Measurements from ENCODE around the gene GHRH. TPM values are rescaled to one million over a fixed set of nuclear protein-coding genes. Genes with fewer than 3 reads are reported as not detected.

Gene GHRH
- polyA plus RNA-seq, 2 donors, result not detected

DNA sequence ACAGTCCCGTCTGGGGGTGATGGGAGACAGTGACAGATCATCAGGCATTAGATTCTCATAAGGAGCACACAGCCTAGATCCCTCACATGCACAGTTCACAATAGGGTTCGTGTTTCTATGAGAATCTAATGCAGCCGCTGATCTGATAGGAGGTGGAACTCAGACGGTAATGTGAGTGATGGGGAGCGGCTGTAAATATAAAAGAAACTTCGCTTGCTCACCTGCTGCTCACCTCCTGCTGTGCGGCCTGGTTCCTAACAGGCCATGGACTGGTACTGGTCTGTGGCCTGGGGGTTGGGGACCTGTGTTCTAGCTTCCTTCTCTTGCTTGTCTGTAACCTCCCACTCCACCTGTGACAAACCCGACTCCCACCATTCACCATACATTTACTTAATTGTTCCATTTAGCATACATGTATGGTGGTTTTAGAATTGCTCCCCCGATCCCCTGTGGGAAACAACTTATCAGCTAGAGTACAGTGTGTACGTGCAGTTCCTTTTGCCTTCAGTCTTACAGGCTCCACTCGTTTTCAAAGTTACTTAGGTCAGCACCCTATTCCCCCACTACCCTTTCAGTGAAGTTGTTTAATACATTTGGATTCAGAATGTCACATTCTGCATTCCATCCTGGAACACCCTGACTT is 31.8 kb upstream of the GHRH start:
- 92% methylated on average over 11 of the region's 11 CpGs for WGBS, 2 donors
- Histone ChIP-seq H3K27me3 (ENCODE audit: control insufficient read depth in 1 of 2, insufficient read depth in 2 of 2, low read length in 2 of 2) (no peaks in the 10 kb centered on the region), H3K4me1 (ENCODE audit: control insufficient read depth in 2 of 2, insufficient read depth in 2 of 2, low read length in 1 of 2) (peaks cover 0 to 10% of the 10 kb centered on the region in 2 donors), H3K4me3 (ENCODE audit: low read depth in 1 of 2, low read length in 2 of 2) (no peak overlapping the region), H3K27ac (ENCODE audit: low read depth in 2 of 2, low read length in 1 of 2) (peak overlapping the region in 1 of 2 donors; percentile 79), H3K9me3 (ENCODE audit: control insufficient read depth in 2 of 2, insufficient read depth in 1 of 2, low read depth in 1 of 2, low read length in 1 of 2) (no peaks in the 10 kb centered on the region), H3K36me3 (ENCODE audit: control insufficient read depth in 2 of 2, insufficient read depth in 2 of 2, low read length in 1 of 2) (no peaks in the 10 kb centered on the region)

DNA sequence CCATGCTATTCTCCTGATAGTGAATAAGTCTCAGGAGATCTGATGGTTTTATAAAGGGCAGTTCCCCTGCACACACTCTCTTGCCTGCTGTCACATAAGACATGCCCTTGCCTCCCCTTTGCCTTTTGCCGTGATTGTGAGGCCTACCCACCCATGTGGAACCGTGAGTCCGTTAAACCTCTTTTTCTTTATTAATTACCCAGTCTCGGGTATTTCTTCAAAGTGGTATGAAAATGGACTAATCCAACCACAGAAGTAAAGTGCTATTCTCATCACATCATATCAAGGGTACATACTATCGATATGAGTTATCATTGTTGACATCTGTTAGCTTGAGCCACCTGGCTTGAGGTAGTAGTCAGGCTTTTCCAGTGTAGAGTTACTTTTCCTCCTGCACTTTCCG is 30.1 kb upstream of the GHRH start:
- H3K27ac ChIP-seq (ENCODE audit: low read depth in 2 of 2, low read length in 1 of 2), result no peak overlapping the region
- H3K4me1 ChIP-seq (ENCODE audit: control insufficient read depth in 2 of 2, insufficient read depth in 2 of 2, low read length in 1 of 2), result peaks cover 0 to 5% of the 10 kb centered on the region in 2 donors
- H3K27me3 ChIP-seq (ENCODE audit: control insufficient read depth in 1 of 2, insufficient read depth in 2 of 2, low read length in 2 of 2), result no peaks in the 10 kb centered on the region
- no peaks in the 10 kb centered on the region for H3K36me3 ChIP-seq (ENCODE audit: control insufficient read depth in 2 of 2, insufficient read depth in 2 of 2, low read length in 1 of 2)
- 87 to 89% methylated on average over 6 of the region's 6 CpGs for WGBS, 2 donors
- H3K4me3 ChIP-seq (ENCODE audit: low read depth in 1 of 2, low read length in 2 of 2), result no peak overlapping the region
- no peaks in the 10 kb centered on the region for H3K9me3 ChIP-seq (ENCODE audit: control insufficient read depth in 2 of 2, insufficient read depth in 1 of 2, low read depth in 1 of 2, low read length in 1 of 2)

DNA sequence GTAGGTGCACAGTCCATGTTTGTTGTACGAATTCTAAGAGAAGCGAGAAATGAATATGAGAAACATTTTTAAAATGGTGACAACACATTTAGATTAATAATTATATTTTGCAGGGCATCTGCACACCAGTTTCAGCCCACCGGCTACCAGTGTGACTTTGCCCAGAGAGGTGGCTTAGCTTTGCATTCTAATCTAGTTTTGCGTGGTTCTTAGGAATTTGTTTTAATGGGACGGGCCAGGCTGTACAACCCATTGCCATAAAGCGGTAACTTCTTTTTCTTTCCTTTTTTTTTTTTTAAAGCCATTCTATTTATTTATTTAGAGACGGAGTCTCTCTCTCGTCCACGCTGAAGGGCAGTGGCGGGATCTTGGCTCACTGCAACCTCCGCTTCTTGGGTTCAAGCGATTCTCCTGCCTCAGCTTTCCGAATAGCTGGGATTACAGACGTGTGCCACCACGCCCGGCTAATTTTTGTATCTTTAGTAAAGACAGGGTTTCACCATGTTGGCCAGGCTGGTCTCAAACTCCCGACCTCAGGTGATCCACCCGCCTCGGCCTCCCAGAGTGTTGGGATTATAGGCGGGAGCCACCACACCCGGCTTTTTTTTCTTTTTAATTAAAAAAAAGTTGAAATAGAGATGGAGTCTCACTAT is 28.7 kb upstream of the GHRH start:
- 36 to 42% methylated on average over 21 of the region's 21 CpGs for WGBS, 2 donors
- no peaks in the 10 kb centered on the region for H3K27me3 ChIP-seq (ENCODE audit: control insufficient read depth in 1 of 2, insufficient read depth in 2 of 2, low read length in 2 of 2)
- H3K4me3 ChIP-seq (ENCODE audit: low read depth in 1 of 2, low read length in 2 of 2), result peak overlapping the region; percentile 86 to 97
- peak overlapping the region; percentile 91 to 96 for H3K27ac ChIP-seq (ENCODE audit: low read depth in 2 of 2, low read length in 1 of 2)
- H3K9me3 ChIP-seq (ENCODE audit: control insufficient read depth in 2 of 2, insufficient read depth in 1 of 2, low read depth in 1 of 2, low read length in 1 of 2), result no peaks in the 10 kb centered on the region
- H3K4me1 ChIP-seq (ENCODE audit: control insufficient read depth in 2 of 2, insufficient read depth in 2 of 2, low read length in 1 of 2), result peaks cover 0 to 5% of the 10 kb centered on the region in 2 donors
- no peaks in the 10 kb centered on the region for H3K36me3 ChIP-seq (ENCODE audit: control insufficient read depth in 2 of 2, insufficient read depth in 2 of 2, low read length in 1 of 2)

DNA sequence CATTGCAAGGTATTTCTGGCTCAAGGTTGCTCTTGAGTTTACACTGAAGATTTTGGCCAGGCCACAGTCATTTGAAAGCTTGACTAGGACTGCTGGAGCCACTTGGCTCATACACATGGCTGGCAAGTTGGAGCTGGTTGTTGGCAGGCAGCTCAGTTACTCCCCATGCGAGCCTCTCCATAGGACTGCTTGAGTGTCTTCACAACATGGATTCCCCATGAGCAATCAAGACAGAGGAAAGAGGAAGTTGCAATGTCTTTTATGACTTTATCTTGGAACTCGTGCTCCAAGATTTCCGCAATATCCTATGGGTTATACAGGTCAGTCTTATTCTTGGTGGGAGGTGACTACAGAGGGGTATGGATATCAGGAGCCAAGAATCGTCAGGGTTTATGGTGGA is 26.5 kb upstream of the GHRH start:
- Histone ChIP-seq H3K27ac (ENCODE audit: low read depth in 2 of 2, low read length in 1 of 2) (peak overlapping the region; percentile 91 to 96), H3K4me1 (ENCODE audit: control insufficient read depth in 2 of 2, insufficient read depth in 2 of 2, low read length in 1 of 2) (no peaks in the 10 kb centered on the region), H3K9me3 (ENCODE audit: control insufficient read depth in 2 of 2, insufficient read depth in 1 of 2, low read depth in 1 of 2, low read length in 1 of 2) (no peaks in the 10 kb centered on the region), H3K36me3 (ENCODE audit: control insufficient read depth in 2 of 2, insufficient read depth in 2 of 2, low read length in 1 of 2) (no peaks in the 10 kb centered on the region), H3K4me3 (ENCODE audit: low read depth in 1 of 2, low read length in 2 of 2) (no peak overlapping the region), H3K27me3 (ENCODE audit: control insufficient read depth in 1 of 2, insufficient read depth in 2 of 2, low read length in 2 of 2) (no peaks in the 10 kb centered on the region)
- WGBS, 2 donors, result 57 to 71% methylated on average over 4 of the region's 4 CpGs

DNA sequence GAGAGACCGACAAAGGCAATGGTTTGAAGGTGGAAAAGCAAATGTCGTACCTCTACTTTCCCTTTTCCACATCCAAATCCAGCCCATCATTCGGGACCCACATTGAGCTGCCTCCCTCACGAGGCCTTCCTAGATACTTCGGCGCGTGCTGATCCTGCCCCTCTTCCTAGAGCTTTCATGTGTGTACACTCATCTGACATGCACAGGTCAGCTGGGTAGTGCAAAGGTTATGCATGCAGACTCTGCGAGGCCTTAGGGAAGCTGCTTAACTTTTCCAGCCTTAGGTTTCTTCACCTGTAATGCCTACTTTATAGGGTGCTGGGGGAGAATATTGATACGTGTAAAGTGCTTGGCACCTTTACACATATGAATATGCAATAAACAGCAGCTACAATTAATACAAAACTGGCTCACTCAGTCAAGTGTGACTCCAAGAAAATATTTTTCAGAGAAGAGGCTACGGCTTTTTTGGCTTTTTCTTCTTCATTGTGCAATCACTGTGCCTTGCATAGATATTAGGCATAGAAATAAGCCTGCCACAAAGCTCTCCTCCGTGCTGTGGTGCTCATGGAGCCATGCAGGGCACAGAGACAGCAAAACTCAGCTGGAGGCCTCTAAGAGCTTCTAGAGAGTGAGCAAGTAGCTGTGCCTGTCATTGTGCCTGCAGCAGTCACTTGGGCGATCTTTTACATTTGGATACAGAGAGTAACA is 24.2 kb upstream of the GHRH start:
- Histone ChIP-seq H3K27ac (ENCODE audit: low read depth in 2 of 2, low read length in 1 of 2) (no peak overlapping the region), H3K9me3 (ENCODE audit: control insufficient read depth in 2 of 2, insufficient read depth in 1 of 2, low read depth in 1 of 2, low read length in 1 of 2) (no peaks in the 10 kb centered on the region), H3K27me3 (ENCODE audit: control insufficient read depth in 1 of 2, insufficient read depth in 2 of 2, low read length in 2 of 2) (no peaks in the 10 kb centered on the region), H3K4me3 (ENCODE audit: low read depth in 1 of 2, low read length in 2 of 2) (no peak overlapping the region), H3K4me1 (ENCODE audit: control insufficient read depth in 2 of 2, insufficient read depth in 2 of 2, low read length in 1 of 2) (no peaks in the 10 kb centered on the region), H3K36me3 (ENCODE audit: control insufficient read depth in 2 of 2, insufficient read depth in 2 of 2, low read length in 1 of 2) (no peaks in the 10 kb centered on the region)
- WGBS, 2 donors, result 78% methylated on average over 12 of the region's 12 CpGs

DNA sequence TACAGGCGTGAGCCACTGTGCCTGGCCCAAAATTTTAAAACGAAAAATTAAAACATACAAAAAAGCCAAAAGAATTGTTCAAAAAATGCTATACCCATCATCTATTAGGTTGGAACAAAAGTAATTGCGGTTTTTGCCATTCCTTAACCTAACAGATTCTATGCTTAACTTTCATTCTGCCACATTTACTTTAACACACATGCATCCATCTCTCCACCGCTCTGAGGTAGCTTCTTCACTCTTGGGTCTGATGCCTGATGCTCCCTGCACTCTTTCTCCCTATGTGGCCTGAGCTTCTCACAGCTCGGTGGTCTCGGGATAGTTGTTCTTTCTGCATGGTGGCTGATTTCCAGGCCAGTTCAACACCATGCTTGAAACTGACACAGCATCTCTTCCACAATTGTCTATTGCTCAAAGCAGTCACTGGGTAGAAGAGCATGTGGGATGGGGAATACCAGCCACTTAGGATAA is 23.1 kb upstream of the GHRH start:
- H3K9me3 ChIP-seq (ENCODE audit: control insufficient read depth in 2 of 2, insufficient read depth in 1 of 2, low read depth in 1 of 2, low read length in 1 of 2), result no peaks in the 10 kb centered on the region
- H3K4me1 ChIP-seq (ENCODE audit: control insufficient read depth in 2 of 2, insufficient read depth in 2 of 2, low read length in 1 of 2), result no peaks in the 10 kb centered on the region
- H3K4me3 ChIP-seq (ENCODE audit: low read depth in 1 of 2, low read length in 2 of 2), result no peak overlapping the region
- 96% methylated on average over 6 of the region's 6 CpGs for WGBS, 2 donors
- no peak overlapping the region for H3K27ac ChIP-seq (ENCODE audit: low read depth in 2 of 2, low read length in 1 of 2)
- no peaks in the 10 kb centered on the region for H3K27me3 ChIP-seq (ENCODE audit: control insufficient read depth in 1 of 2, insufficient read depth in 2 of 2, low read length in 2 of 2)
- no peaks in the 10 kb centered on the region for H3K36me3 ChIP-seq (ENCODE audit: control insufficient read depth in 2 of 2, insufficient read depth in 2 of 2, low read length in 1 of 2)

DNA sequence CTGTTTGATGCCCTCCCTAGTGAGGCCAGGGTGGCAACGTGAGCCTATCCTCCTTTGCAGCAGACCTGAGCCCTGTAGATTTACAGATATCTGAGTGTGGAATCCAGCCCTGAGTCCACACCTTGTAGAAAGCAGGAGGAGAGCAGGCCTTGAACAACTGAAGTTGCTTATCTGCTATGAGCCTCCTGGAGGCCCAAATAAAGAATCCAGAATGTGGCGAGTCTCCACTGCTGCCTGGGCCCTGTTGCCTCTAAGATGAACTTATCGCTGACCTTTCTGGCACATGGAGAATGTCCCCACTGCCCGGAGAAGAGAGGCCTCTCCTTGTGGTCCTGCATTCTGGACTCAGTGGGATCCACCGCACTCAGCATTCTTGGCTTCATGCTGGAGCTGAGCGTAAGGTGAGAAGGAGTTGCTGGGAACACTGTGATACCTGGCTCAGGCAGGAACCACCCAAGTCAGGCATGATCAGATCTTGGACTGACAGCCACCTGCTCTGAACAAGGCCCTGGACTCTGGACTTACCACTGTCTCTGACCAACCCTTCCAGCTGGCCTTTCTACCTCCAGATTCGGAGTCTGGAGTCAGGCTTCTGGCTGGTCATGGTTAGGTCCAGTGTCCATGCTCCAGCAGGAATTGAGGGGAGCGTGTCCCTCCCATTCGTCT is 22.0 kb upstream of the GHRH start:
- Histone ChIP-seq H3K9me3 (ENCODE audit: control insufficient read depth in 2 of 2, insufficient read depth in 1 of 2, low read depth in 1 of 2, low read length in 1 of 2) (no peaks in the 10 kb centered on the region), H3K4me3 (ENCODE audit: low read depth in 1 of 2, low read length in 2 of 2) (no peak overlapping the region), H3K27me3 (ENCODE audit: control insufficient read depth in 1 of 2, insufficient read depth in 2 of 2, low read length in 2 of 2) (no peaks in the 10 kb centered on the region), H3K36me3 (ENCODE audit: control insufficient read depth in 2 of 2, insufficient read depth in 2 of 2, low read length in 1 of 2) (no peaks in the 10 kb centered on the region), H3K4me1 (ENCODE audit: control insufficient read depth in 2 of 2, insufficient read depth in 2 of 2, low read length in 1 of 2) (no peaks in the 10 kb centered on the region), H3K27ac (ENCODE audit: low read depth in 2 of 2, low read length in 1 of 2) (no peak overlapping the region)
- 80 to 93% methylated on average over 9 of the region's 9 CpGs for WGBS, 2 donors

DNA sequence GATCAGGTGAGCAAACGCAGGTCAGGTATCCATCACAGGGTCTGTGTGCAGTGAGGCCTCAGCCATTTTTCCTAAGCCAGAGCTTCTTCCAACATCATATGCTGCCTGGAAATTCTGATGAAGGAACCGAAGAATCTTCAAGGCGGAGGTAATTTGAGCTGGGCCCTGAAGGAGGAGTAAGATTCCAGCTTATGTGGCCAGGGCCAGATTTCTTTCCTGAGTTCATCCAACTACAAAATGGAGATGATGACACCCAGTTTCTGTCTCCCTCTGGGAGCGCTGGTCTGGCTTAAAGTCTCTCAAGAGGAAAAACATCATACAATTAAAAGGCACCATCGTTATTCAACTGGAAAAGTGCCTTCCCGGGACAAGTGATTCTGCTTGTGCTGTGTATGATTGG is 20.9 kb upstream of the GHRH start:
- Histone ChIP-seq H3K4me3 (ENCODE audit: low read depth in 1 of 2, low read length in 2 of 2) (no peak overlapping the region), H3K4me1 (ENCODE audit: control insufficient read depth in 2 of 2, insufficient read depth in 2 of 2, low read length in 1 of 2) (no peaks in the 10 kb centered on the region), H3K27me3 (ENCODE audit: control insufficient read depth in 1 of 2, insufficient read depth in 2 of 2, low read length in 2 of 2) (no peaks in the 10 kb centered on the region), H3K27ac (ENCODE audit: low read depth in 2 of 2, low read length in 1 of 2) (no peak overlapping the region), H3K36me3 (ENCODE audit: control insufficient read depth in 2 of 2, insufficient read depth in 2 of 2, low read length in 1 of 2) (no peaks in the 10 kb centered on the region), H3K9me3 (ENCODE audit: control insufficient read depth in 2 of 2, insufficient read depth in 1 of 2, low read depth in 1 of 2, low read length in 1 of 2) (no peaks in the 10 kb centered on the region)
- WGBS, 2 donors, result 67 to 68% methylated on average over 6 of the region's 6 CpGs

DNA sequence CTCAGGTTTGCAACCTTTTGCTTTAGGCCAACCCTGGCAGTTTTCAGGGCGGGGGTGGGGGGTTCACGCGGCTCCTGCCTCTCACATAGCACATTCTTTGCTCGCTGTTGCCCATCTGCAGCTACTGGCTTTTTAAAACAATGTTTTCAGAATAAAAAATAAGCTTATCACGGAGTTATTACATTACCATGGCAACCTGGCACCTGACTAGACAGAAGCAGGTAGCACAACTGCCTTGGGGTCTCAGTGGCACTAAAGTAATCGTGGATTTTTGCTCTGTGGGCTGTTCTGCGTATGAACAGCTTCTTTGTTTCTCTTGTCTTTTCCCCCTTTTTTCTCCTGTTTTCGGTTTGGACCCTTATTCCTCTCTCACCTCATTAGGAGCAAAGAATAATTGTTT is 18.8 kb upstream of the GHRH start:
- WGBS, 2 donors, result 81 to 83% methylated on average over 8 of the region's 8 CpGs
- Histone ChIP-seq H3K9me3 (ENCODE audit: control insufficient read depth in 2 of 2, insufficient read depth in 1 of 2, low read depth in 1 of 2, low read length in 1 of 2) (no peaks in the 10 kb centered on the region), H3K27ac (ENCODE audit: low read depth in 2 of 2, low read length in 1 of 2) (no peak overlapping the region), H3K4me3 (ENCODE audit: low read depth in 1 of 2, low read length in 2 of 2) (no peak overlapping the region), H3K27me3 (ENCODE audit: control insufficient read depth in 1 of 2, insufficient read depth in 2 of 2, low read length in 2 of 2) (no peaks in the 10 kb centered on the region), H3K4me1 (ENCODE audit: control insufficient read depth in 2 of 2, insufficient read depth in 2 of 2, low read length in 1 of 2) (no peaks in the 10 kb centered on the region), H3K36me3 (ENCODE audit: control insufficient read depth in 2 of 2, insufficient read depth in 2 of 2, low read length in 1 of 2) (no peaks in the 10 kb centered on the region)
